HG02571 (cell line): ENCODE results near the gene PSIP1.
"Not testable (repeated sequence)": the region's sequence is repeated elsewhere in the genome, so short reads cannot be mapped to it uniquely, and the experiment has no call there.

Source experiments
- ATAC-seq: cut with Tn5 transposase; IDR thresholded peaks from one replicate; pipeline ENCODE4 v1.9.1; 2021; ENCODE audit warnings: mild to moderate bottlenecking, moderate library complexity; ENCODE audit not compliant: unreplicated experiment

PSIP1 gene

DNA sequence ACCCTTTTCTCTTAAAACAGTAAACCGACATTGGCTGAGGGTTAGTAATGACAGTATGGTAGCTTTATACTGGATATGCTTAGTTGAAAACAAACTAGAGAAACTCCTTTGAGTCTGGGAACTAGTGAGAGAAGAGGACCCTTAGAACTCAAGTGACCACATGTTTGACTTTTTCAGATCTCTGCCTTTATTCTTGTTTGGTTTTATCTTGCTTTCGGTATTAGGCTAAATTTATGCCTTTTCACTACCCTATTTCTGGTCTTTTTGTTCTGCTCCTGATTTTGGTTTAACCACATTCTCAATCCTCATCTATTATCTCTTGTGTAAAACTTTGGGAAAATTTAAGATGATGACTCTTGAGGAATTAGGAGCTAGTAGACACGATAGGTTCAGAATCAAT lies 77.1 kb downstream of the PSIP1 start:
- peak; percentile 56 for ATAC-seq

DNA sequence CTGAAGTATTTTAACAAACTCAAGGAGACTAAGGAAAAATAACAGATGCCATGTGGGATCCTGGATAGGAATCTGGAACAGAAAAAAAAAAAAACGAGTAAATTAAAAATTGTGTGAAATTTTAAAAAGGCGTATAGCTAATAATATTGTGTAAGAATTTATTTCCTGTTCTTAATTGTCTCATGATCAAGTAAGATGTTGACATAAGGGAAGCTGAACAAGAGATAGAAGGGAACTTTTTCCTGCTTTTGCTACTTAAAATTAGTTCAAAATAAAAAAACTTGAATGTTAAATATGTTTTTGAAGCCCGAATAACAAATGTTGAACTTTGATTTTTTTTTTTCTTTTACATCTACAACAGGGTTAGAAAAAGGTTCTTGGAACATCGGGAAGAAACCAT lies 77.6 kb downstream of the PSIP1 start:
- ATAC-seq = no peak

DNA sequence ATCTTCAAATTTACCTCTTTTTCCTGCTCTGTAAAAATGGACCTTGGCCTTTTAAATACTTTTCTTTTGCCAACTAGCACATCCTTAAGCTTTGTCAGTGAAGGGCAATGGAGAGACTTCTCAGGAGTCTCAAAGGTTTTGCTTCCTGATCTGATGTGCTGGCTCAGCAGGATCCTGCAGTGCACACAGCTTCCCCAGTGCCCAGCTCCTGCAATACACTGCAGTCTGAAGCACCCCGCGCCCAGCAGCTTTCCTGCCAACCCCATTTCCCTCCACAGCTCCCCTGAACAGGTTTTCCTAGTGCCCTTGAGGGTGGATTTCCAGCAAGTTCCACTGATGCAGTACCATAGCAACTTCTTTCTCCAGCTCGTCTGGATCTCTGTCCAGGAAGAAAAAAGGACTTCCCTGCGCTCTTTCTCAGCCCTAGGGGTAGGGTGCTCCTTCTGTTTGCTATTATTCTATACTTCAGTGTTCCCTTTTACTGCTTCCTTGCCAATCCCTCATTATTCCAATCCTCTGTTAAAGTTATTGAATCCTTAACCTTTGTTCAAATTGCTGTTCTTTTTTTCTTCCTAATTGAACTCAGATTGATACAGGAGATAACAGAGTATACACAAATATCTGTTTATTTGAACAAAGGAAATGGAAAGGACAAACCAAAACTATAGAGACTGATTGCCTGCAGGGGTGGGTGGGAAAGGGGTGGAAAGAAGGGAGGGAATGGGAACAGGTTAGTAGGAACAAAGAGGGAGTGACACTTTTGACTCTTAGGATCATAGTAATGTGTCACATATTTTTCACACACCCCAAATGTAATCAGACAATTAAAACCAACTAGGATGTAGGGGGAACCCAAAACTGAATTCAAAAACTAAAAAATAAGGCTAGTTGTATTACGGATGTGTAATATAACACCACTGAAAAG lies 79.6 kb downstream of the PSIP1 start:
- no peak for ATAC-seq

DNA sequence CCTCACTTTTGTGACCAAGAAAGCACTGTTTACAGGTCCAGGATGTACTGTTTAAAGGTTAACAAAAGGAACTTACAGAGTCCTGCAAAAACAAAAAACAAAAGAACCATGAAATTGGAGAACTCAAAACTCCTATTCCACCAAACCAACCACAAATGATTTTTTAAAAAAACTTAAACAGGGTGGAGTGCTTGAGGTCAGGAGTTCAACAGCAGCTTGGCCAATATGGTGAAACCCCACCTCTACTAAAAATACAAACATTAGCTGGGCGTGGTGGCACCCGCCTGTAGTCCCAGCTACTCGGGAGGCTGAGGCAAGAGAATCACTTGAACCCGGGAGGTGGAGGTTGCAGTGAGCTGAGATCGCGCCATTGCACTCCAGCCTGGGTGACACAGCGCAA lies 83.1 kb downstream of the PSIP1 start:
- not testable (repeated sequence) for ATAC-seq

DNA sequence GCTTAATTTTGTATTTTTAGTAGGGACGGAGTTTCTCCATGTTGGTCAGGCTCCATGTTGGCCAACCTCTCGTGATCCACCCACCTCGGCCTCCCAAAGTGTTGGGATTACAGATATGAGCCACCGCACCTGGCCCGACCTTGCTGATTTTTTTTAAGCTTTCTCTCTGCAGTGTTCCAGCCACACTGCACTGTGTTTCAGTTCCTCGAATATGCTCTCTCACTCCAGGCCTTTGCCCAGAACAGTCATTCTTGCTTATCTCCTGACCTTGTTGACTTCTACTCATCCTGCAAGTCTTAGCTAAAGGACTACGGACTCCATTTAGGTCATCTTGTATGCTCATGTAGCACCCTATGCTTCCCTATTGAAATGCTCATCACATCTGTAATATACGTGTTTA lies 84.8 kb downstream of the PSIP1 start:
- ATAC-seq = peak; percentile 39

DNA sequence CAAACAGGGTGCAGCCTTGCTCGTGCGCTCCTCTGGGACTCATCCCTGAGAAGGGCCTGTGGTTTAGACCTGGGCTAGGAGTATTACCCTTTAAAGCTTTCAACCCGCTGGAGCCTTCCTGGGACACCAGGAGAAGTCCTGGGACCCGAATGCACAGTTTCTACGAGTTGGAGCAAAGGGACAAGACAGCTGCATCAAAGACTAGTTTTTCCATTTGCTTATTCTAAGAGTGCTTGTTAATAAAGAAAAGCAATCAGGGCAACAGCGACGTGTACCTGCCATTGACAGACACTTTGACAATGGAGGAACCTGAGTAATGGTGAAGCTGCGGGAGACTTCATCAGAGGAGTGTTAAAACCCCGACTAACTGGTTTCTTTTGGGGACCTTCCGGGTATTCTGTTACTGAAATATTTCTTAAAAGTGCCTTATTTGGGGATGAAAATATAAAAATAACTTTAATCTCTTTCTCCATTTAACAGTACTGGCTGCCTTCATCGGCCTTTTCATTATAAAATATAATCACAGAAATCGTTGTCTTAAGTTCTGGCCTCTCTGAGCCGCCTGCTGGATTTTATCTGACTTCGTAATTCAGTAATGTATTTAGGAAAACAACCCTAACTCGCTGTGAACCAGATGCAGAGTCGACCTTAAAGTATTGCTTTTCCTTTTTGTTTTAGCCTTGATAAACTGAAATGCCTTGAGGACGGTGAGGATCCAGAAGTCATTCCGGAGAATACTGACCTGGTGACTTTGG lies 87.4 kb downstream of the PSIP1 start:
- ATAC-seq = no peak

DNA sequence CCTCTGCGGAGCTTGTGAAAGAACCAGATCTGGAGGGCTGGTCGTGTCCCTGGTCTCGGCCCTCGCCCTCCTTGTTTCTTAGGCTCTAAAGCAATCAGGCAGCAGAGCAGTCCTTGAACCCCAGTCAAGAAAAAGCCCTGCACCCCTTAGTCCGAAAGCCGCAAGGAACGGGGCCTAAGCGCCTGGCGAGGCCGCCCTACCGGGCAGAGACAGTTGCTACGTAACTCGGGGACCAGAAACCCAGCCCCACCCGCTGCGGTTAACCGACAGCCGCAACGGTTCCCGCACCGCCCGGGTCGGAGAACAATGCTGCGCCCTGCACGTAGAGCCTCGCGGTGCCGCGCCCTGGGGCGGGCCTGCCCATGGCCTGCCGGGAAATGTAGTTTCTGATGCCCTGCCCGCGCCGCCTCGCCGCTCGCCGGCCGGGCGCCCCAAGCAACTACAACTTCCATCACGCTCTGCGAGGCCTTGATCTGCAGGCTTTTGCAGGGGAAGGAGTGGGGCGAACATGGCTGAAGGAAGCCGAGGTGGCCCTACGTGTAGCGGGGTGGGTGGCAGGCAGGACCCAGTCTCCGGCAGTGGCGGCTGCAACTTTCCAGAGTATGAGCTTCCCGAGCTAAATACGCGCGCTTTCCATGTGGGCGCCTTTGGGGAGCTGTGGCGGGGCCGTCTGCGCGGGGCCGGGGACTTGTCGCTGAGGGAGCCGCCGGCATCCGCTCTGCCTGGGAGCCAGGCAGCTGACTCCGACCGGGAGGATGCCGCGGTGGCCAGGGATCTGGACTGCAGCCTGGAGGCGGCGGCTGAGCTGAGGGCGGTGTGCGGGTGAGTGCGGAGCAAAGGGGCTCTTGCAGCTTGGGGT lies 88.2 kb downstream of the PSIP1 start, which contains the start of gene SNAPC3:
Gene SNAPC3 (plus strand): TSS at position 505 of the 859 bp plus-strand sequence. CDS start 4 bp downstream, at position 509.
- ATAC-seq = peak; percentile 93

DNA sequence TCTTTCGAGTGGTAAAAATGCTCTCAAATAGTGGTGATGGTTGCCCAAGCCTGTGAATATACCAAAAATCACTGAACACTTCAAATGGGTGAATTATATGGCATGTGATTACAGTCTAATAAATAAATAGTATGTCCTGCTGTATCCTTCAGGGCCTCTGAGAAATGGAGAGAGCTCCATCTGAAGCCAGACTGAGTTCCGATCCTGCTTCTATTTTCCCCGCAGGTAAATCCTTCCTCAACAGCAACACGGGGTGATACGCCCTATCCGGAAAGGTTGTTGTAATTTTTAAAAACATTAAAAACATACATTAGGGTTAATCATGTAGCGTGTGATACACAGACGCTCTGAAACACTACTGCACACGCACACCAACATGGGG lies 88.8 kb downstream of the PSIP1 start:
- ATAC-seq = no peak

DNA sequence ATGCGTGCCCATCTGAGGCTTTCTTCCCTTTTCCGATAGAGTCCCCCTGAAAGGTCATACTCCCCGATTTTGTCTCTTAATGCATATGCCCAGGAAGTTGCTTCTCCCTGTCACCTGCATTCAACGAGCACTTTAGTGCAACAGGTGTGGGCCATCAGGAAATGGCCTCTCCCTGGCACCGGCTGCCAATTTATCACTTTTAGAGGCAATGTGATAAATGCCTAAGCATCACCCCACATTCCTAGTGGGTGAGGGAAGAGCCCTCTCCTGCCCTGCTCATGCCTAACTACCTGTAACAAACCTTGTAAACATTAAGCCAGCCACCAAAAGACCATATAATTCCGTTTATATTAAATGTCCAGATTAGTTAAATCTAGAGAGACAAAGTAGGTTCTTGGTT lies 89.2 kb downstream of the PSIP1 start:
- ATAC-seq = no peak

DNA sequence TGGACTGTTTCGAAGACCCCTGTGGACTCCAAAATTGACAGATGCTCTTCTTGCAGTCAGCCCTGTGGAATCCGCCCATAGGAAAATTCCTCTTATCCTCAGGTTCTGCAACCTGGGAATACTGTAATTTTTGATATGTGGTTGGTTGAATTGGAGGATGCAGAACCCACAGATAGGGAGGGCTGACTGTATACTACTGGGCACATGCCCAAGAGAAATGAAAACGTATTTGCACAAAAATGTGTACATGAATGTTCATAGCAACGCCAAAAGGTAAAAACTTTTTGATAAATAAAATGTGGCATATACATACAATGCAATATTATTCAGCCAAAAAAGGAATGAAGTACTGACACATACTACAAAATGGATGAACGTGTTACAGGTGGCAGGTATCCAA lies 90.0 kb downstream of the PSIP1 start:
- ATAC-seq = no peak

DNA sequence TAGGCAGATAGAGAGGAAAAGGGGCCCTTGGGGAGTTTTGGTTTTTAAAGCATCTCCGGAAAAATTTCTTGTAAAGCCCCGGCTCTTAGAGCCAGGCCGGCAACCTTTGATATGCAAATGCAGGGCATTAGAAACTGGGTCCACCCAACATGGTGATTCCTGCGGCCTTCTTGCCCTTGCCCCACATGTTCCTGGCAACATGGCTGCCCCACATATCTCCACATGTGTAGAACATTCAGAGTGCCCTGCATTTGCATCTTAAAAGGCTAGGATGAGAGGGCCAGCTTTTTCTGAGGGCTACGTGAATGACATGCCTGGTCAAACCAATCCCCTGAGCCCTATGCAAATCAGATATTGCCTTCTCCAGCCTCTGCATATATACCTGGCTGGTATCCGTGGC lies 93.1 kb downstream of the PSIP1 start:
- no peak for ATAC-seq

DNA sequence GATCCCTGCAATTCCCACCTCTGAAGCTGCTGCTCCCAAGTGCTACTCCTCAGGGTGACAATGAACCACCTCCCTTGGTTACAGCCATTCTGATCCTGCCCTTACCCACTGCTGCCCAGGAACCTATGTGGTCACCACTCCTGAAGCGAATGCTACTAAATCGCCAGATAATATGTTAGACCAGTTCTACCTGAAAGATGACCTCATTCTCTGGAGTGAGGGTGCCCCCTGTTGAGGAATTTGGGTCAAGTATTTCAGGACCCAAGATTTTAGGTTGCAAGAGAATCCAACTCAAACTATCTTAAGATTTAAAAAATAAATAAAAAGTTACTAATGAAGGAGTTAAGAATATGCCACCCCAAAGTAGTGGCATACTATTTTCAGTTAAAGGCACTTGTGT lies 93.9 kb downstream of the PSIP1 start:
- ATAC-seq = no peak
